GM12878 (cell line): ENCODE data around the gene KRTAP12-4. TPM values are rescaled to one million over a fixed set of nuclear protein-coding genes. Genes with fewer than 3 reads are reported as not detected.

Source experiments
- ATAC-seq: fragments of 200-7000 bp; cut with Tn5 transposase; 3 replicates; pipeline ENCODE4 v1.9.1; 2020; ENCODE audit warnings: mild to moderate bottlenecking, moderate library complexity
- BruUV-seq: library from RNA; stranded (reverse); fragments of 400-500 nt; replicated peaks from 2 replicates; lab custom pipeline; 2021; lab: Mats Ljungman, UMichigan
- CTCF ChIA-PET: fragments of 300-600 bp; sonication (Branson Sonifier 250); formaldehyde crosslinking; extraction: SDS; loops from one replicate; lab custom pipeline; 2021; ENCODE audit warnings: inconsistent platforms; lab: Yijun Ruan, JAX
- POLR2A ChIA-PET: fragments of 350-600 bp; formaldehyde crosslinking; extraction: SDS; loops from one replicate; lab custom pipeline; 2021; ENCODE audit warnings: inconsistent platforms; lab: Charles Lee
- RAD21 ChIA-PET: fragments of 300-600 bp; sonication (Branson Sonifier 250); formaldehyde crosslinking; loops from one replicate; lab custom pipeline; 2023; ENCODE audit warnings: antibody characterized with exemption; ENCODE audit not compliant: unreplicated experiment; lab: Charles Lee
- SMC1A ChIA-PET: fragments of 300-600 bp; sonication (Branson Sonifier 250); formaldehyde crosslinking; loops from one replicate; lab custom pipeline; 2023; ENCODE audit not compliant: unreplicated experiment, uncharacterized antibody; lab: Charles Lee
- DNase-seq: peaks from one replicate; pipeline ENCODE4 v3.0.0-alpha.2; 2011; ENCODE audit warnings: low read depth, low spot score
- FAIRE-seq: peaks from 3 replicates; lab custom pipeline; 2011; peaks lifted over from hg19 to GRCh38; lab: Jason Lieb, UNC
- H2AFZ ChIP-seq: 2 replicates; pipeline ENCODE4 v1.6.0; 2011; ENCODE audit warnings: low read depth, low read length, control low read depth; ENCODE audit not compliant: control insufficient read depth
- H3K27ac ChIP-seq: 2 replicates; pipeline ENCODE4 v1.5.1; 2011; ENCODE audit warnings: control low read depth; ENCODE audit not compliant: control insufficient read depth, insufficient read depth
- H3K27me3 ChIP-seq, 2 experiments: replicated peaks in 1 of 2; 2 replicates each; pipeline versions ENCODE4 v1.6.0 to v1.6.1; 2011; ENCODE audit warnings: low read length in 1 of 2; ENCODE audit not compliant: control insufficient read depth in 2 of 2, insufficient read depth in 2 of 2
- H3K36me3 ChIP-seq, 2 experiments: 2 replicates each; pipeline ENCODE4 v1.5.1; 2011; ENCODE audit warnings: low read length in 1 of 2; ENCODE audit not compliant: control insufficient read depth in 2 of 2, insufficient read depth in 2 of 2
- H3K4me1 ChIP-seq: 2 replicates; pipeline ENCODE4 v1.6.1; 2011; ENCODE audit warnings: mild to moderate bottlenecking, low read length, moderate library complexity, mixed read lengths; ENCODE audit not compliant: control insufficient read depth, insufficient read depth
- H3K4me2 ChIP-seq: 2 replicates; pipeline ENCODE4 v1.6.0; 2011; ENCODE audit warnings: control low read depth; ENCODE audit not compliant: control insufficient read depth, insufficient read depth
- H3K4me3 ChIP-seq: fragments of 200-600 bp; sonication (generic); 2 replicates; pipeline ENCODE4 v1.5.1; 2016
- H3K79me2 ChIP-seq: 2 replicates; pipeline ENCODE4 v1.6.0; 2011; ENCODE audit warnings: low read length; ENCODE audit not compliant: control insufficient read depth, insufficient read depth
- H3K9ac ChIP-seq: 2 replicates; pipeline ENCODE4 v1.8.0; 2011; ENCODE audit warnings: low read length, control low read depth, mixed read lengths; ENCODE audit not compliant: control insufficient read depth, insufficient read depth
- H3K9me3 ChIP-seq: replicated peaks from 3 replicates; pipeline ENCODE4 v1.5.1; 2011; ENCODE audit warnings: mild to moderate bottlenecking, low read length; ENCODE audit not compliant: control insufficient read depth, insufficient read depth
- H4K20me1 ChIP-seq: 2 replicates; pipeline ENCODE4 v1.6.0; 2011; ENCODE audit not compliant: control insufficient read depth, insufficient read depth
- ASH2L ChIP-seq: fragments of 300-600, 200-600 bp; sonication (generic); IDR thresholded peaks from 2 replicates; pipeline ENCODE4 v1.6.1; 2017; ENCODE audit warnings: low read depth, mild to moderate bottlenecking, borderline replicate concordance
- CBX3 ChIP-seq: fragments of 200-600 bp; sonication (generic); IDR thresholded peaks from 2 replicates; pipeline ENCODE4 v1.6.1; 2016; ENCODE audit warnings: low read depth, borderline replicate concordance
- CREM ChIP-seq: IDR thresholded peaks from 2 replicates; pipeline ENCODE4 v1.6.1; 2014; ENCODE audit warnings: antibody characterized with exemption, low read depth
- ETV6 ChIP-seq, 2 experiments: fragments of 450-650 bp in 1 of 2; IDR thresholded peaks in 1 of 2; conservative IDR thresholded peaks in 1 of 2; 2 replicates each; pipeline ENCODE4 v1.6.1; 2014; ENCODE audit warnings: antibody characterized with exemption in 1 of 2, borderline replicate concordance in 1 of 2, low read depth in 1 of 2, mild to moderate bottlenecking in 1 of 2, moderate library complexity in 1 of 2
- MEF2A ChIP-seq: IDR thresholded peaks from 2 replicates; pipeline ENCODE4 v1.6.1; 2011; ENCODE audit warnings: low read depth, mild to moderate bottlenecking, low read length, moderate library complexity; ENCODE audit not compliant: insufficient read depth
- NR2C1 ChIP-seq: fragments of 450-650 bp; IDR thresholded peaks from 2 replicates; pipeline ENCODE4 v1.6.1; 2017; ENCODE audit warnings: antibody characterized with exemption, mild to moderate bottlenecking, moderate library complexity
- PML ChIP-seq: IDR thresholded peaks from 2 replicates; pipeline ENCODE4 v1.6.1; 2012; ENCODE audit warnings: low read length, inconsistent platforms
- RCOR1 ChIP-seq: conservative IDR thresholded peaks from 2 replicates; pipeline ENCODE4 v1.6.1; 2012; ENCODE audit warnings: low read depth, low read length, improper control_type of control experiment
- RFX5 ChIP-seq: IDR thresholded peaks from 2 replicates; pipeline ENCODE4 v1.6.1; 2011; ENCODE audit warnings: low read depth, low read length, improper control_type of control experiment
- SP1 ChIP-seq: IDR thresholded peaks from one replicate; pipeline ENCODE4 v1.6.1; 2011; ENCODE audit warnings: low read depth, low read length
- ZNF207 ChIP-seq: fragments of 450-650 bp; IDR thresholded peaks from 2 replicates; pipeline ENCODE4 v1.6.1; 2014; ENCODE audit warnings: antibody characterized with exemption, mild to moderate bottlenecking, borderline replicate concordance
- WGBS: methylation state at CpG from one replicate; pipeline ENCODE4 v1.1.6; 2016; ENCODE audit warnings: low lambda C conversion rate; ENCODE audit not compliant: insufficient replicate concordance, insufficient coverage; ENCODE audit errors: missing lambda C conversion rate; 5-methylcytosine and 5-hydroxymethylcytosine counted together
- in situ Hi-C: fragments of 300-500 bp; cut with MboI; formaldehyde crosslinking; loops from 9 replicates; pipeline ENCODE4 v1.14.3; 2018; ENCODE audit warnings: mixed read lengths
- intact Hi-C: fragments of 100-400 bp; cut with micrococcal nuclease; formaldehyde crosslinking; loops from one replicate; pipeline ENCODE4 v1.14.2; 2022; ENCODE audit not compliant: unreplicated experiment
- polyA plus RNA-seq, 11 experiments: library from polyadenylated mRNA; depleted of rRNA in 4 of 11; unstranded in 6 of 11; stranded (reverse) in 5 of 11; fragments of >200 nt; fragmentation: Nextera tagmentation in 4 of 11; fragmentation: Illumina TruSeq in 1 of 11; extraction: Ambion mirVana in 4 of 11; extraction: Trizol in 1 of 11; gene quantifications; 1 replicate in 1 of 11; 2 replicates in 10 of 11; pipeline versions ENCODE4 v1.2.1 to v1.2.3, GENCODE V29; 2011 to 2016; ENCODE audit warnings: inconsistent platforms in 2 of 11, missing spikeins in 2 of 11, low read depth in 1 of 11
- total RNA-seq, 4 experiments: library from RNA; depleted of rRNA in 3 of 4; stranded (reverse); fragments of >200 nt in 3 of 4; fragmentation: Illumina TruSeq in 1 of 4; extraction: Trizol in 1 of 4; gene quantifications; 2 replicates each; pipeline versions ENCODE4 v1.2.1 to v1.2.3, GENCODE V29; 2013 to 2021
- TF ChIP-seq, protein P1 (sequence below): IDR thresholded peaks from 2 replicates; pipeline ENCODE4 v1.6.1; 2011; ENCODE audit warnings: low read depth, low read length, improper control_type of control experiment, borderline replicate concordance
- TF ChIP-seq, protein P2 (sequence below): fragments of 450-650 bp; IDR thresholded peaks from 2 replicates; pipeline ENCODE4 v1.6.1; 2017; ENCODE audit warnings: mild to moderate bottlenecking, moderate library complexity
- TF ChIP-seq, protein P3 (sequence below): fragments of 450-650 bp; IDR thresholded peaks from 2 replicates; pipeline ENCODE4 v1.6.1; 2017; ENCODE audit warnings: mild to moderate bottlenecking, low read depth, inconsistent platforms; ENCODE audit not compliant: poor library complexity, severe bottlenecking
- TF ChIP-seq, protein P4 (sequence below): fragments of 450-650 bp; IDR thresholded peaks from 2 replicates; pipeline ENCODE4 v1.6.1; 2016; ENCODE audit warnings: mild to moderate bottlenecking

The KRTAP12-4 gene
- total and polyA plus RNA-seq, 10 of the 15 experiments (the other 5 are each of a cell fraction or from before 2014, with no cell fraction given): not detected

DNA sequence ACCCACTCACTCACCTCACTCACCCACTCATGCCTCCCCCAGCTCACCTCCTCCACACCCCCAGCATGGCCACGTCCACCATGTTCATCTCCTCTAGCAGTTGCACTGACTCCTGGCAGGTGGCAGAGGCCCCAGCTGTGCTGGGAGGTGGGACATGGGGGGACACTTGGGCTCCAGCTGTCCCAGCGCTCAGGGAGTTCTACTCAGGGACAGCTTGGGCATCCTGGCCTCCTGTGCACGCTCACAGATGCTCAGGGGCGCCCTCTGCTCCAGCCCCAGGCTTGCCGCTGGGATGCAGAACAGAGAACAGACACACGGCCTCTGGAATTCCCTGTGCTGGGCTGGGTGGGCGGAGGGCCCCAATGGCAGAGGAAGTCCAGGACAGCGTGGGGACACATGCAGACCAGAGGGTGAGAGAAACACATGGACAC, 37.4 kb downstream of the KRTAP12-4 start (continued):
- TF ChIP-seq RFX5 (no peak), ETV6 (conservative IDR thresholded peaks at IDR 0.05 in 1 of 2, IDR thresholded peaks at IDR 0.05 in 1 of 2; ENCODE audit: borderline replicate concordance in 1 of 2, low read depth in 1 of 2) (no peak)
- TF ChIP-seq, protein P1, sequence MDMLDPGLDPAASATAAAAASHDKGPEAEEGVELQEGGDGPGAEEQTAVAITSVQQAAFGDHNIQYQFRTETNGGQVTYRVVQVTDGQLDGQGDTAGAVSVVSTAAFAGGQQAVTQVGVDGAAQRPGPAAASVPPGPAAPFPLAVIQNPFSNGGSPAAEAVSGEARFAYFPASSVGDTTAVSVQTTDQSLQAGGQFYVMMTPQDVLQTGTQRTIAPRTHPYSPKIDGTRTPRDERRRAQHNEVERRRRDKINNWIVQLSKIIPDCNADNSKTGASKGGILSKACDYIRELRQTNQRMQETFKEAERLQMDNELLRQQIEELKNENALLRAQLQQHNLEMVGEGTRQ: no peak
- TF ChIP-seq, all 136 proteins: peak for 0

DNA sequence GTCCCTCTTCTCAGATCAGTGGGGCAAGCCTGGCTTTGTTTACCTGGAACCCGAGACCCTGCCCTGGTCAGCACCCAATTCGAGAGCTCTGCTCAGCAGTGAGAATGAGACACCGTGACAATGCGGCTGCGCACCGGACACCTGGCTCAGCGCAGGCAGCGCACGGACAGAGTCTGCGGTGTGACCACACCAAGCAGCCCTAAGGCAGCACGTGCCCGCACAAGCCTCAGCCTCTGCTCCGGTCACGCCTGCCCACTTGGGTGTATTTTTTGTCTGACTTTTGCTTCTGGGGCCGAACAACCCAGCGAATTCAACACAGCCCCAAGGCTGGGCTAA, 37.9 kb downstream of the KRTAP12-4 start:
- no peak overlapping the region for H3K27ac ChIP-seq
- no TSS peak for BruUV-seq
- POLR2A ChIA-PET: no interaction called here
- in situ Hi-C loops: no loop called here
- no peaks in the 10 kb centered on the region for H4K20me1 ChIP-seq
- H2AFZ ChIP-seq: no peak overlapping the region
- no peak overlapping the region for H3K4me2 ChIP-seq
- DNase-seq (no peak), FAIRE-seq (no peak), ATAC-seq (no peak)
- RAD21 ChIA-PET: no interaction called here
- peaks cover 2% of the 10 kb centered on the region; the same call in 1 of the 3 replicates for H3K9me3 ChIP-seq
- H3K4me1 ChIP-seq: no peaks in the 10 kb centered on the region
- CTCF ChIA-PET: no interaction called here
- H3K79me2 ChIP-seq: no peaks in the 10 kb centered on the region
- no peaks in the 10 kb centered on the region for H3K36me3 ChIP-seq
- no peaks in the 10 kb centered on the region for H3K27me3 ChIP-seq
- intact Hi-C loops: no loop called here
- SMC1A ChIA-PET: no interaction called here
- H3K9ac ChIP-seq: no peak overlapping the region
- 53% methylated on average over 16 of the region's 16 CpGs for WGBS
- H3K4me3 ChIP-seq: no peak overlapping the region
- no peak for TF ChIP-seq SP1
- TF ChIP-seq ASH2L: no peak
- TF ChIP-seq, protein P2, sequence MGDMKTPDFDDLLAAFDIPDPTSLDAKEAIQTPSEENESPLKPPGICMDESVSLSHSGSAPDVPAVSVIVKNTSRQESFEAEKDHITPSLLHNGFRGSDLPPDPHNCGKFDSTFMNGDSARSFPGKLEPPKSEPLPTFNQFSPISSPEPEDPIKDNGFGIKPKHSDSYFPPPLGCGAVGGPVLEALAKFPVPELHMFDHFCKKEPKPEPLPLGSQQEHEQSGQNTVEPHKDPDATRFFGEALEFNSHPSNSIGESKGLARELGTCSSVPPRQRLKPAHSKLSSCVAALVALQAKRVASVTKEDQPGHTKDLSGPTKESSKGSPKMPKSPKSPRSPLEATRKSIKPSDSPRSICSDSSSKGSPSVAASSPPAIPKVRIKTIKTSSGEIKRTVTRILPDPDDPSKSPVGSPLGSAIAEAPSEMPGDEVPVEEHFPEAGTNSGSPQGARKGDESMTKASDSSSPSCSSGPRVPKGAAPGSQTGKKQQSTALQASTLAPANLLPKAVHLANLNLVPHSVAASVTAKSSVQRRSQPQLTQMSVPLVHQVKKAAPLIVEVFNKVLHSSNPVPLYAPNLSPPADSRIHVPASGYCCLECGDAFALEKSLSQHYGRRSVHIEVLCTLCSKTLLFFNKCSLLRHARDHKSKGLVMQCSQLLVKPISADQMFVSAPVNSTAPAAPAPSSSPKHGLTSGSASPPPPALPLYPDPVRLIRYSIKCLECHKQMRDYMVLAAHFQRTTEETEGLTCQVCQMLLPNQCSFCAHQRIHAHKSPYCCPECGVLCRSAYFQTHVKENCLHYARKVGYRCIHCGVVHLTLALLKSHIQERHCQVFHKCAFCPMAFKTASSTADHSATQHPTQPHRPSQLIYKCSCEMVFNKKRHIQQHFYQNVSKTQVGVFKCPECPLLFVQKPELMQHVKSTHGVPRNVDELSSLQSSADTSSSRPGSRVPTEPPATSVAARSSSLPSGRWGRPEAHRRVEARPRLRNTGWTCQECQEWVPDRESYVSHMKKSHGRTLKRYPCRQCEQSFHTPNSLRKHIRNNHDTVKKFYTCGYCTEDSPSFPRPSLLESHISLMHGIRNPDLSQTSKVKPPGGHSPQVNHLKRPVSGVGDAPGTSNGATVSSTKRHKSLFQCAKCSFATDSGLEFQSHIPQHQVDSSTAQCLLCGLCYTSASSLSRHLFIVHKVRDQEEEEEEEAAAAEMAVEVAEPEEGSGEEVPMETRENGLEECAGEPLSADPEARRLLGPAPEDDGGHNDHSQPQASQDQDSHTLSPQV: no peak
- TF ChIP-seq NR2C1: no peak
- TF ChIP-seq, protein P3, sequence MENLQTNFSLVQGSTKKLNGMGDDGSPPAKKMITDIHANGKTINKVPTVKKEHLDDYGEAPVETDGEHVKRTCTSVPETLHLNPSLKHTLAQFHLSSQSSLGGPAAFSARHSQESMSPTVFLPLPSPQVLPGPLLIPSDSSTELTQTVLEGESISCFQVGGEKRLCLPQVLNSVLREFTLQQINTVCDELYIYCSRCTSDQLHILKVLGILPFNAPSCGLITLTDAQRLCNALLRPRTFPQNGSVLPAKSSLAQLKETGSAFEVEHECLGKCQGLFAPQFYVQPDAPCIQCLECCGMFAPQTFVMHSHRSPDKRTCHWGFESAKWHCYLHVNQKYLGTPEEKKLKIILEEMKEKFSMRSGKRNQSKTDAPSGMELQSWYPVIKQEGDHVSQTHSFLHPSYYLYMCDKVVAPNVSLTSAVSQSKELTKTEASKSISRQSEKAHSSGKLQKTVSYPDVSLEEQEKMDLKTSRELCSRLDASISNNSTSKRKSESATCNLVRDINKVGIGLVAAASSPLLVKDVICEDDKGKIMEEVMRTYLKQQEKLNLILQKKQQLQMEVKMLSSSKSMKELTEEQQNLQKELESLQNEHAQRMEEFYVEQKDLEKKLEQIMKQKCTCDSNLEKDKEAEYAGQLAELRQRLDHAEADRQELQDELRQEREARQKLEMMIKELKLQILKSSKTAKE: no peak
- TF ChIP-seq ETV6 (conservative IDR thresholded peaks at IDR 0.05 in 1 of 2, IDR thresholded peaks at IDR 0.05 in 1 of 2; ENCODE audit: borderline replicate concordance in 1 of 2, low read depth in 1 of 2): no peak
- no peak for TF ChIP-seq CBX3
- no peak for TF ChIP-seq PML
- no peak for TF ChIP-seq RCOR1
- TF ChIP-seq CREM: no peak
- TF ChIP-seq ZNF207: no peak
- no peak for TF ChIP-seq MEF2A
- TF ChIP-seq, protein P4, sequence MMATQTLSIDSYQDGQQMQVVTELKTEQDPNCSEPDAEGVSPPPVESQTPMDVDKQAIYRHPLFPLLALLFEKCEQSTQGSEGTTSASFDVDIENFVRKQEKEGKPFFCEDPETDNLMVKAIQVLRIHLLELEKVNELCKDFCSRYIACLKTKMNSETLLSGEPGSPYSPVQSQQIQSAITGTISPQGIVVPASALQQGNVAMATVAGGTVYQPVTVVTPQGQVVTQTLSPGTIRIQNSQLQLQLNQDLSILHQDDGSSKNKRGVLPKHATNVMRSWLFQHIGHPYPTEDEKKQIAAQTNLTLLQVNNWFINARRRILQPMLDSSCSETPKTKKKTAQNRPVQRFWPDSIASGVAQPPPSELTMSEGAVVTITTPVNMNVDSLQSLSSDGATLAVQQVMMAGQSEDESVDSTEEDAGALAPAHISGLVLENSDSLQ: no peak
